Heart left ventricle (tissue), 16 donors: ENCODE data around the gene PKNOX2. TPM values are rescaled to one million over a fixed set of nuclear protein-coding genes. Genes with fewer than 3 reads are reported as not detected.

ENCODE experiments used
- ATAC-seq, 4 donors: fragments of 200-7000 bp; cut with Tn5 transposase; one replicate each; pipeline ENCODE4 v1.9.1; 2020 to 2022; ENCODE audit warnings: moderate library complexity in 4 of 4, mild to moderate bottlenecking in 3 of 4, moderate number of reproducible peaks in 1 of 4
- DNase-seq, 5 donors: peaks; one replicate each; pipeline ENCODE4 v3.0.0-alpha.2; 2020
- H3K27ac ChIP-seq, 12 donors: fragments of 200-600 bp; sonication (generic) in 4 of 12; one replicate each; pipeline versions ENCODE4 v1.5.0 to v1.8.0; 2016 to 2022; ENCODE audit warnings: mild to moderate bottlenecking in 2 of 12
- H3K27me3 ChIP-seq, 9 donors: fragments of 200-600 bp; sonication (generic) in 2 of 9; one replicate each; pipeline versions ENCODE4 v1.5.1 to v1.8.0; 2016 to 2022; ENCODE audit warnings: mild to moderate bottlenecking in 3 of 9
- H3K36me3 ChIP-seq, 9 donors: fragments of 200-600 bp; sonication (generic) in 2 of 9; one replicate each; pipeline versions ENCODE4 v1.5.0 to v1.8.0; 2018 to 2022; ENCODE audit warnings: mild to moderate bottlenecking in 2 of 9
- H3K4me1 ChIP-seq, 12 donors: fragments of 200-600 bp; sonication (generic) in 4 of 12; one replicate each; pipeline versions ENCODE4 v1.5.0 to v1.8.0; 2016 to 2022; ENCODE audit warnings: mild to moderate bottlenecking in 3 of 12
- H3K4me3 ChIP-seq, 12 donors: fragments of 200-600 bp; sonication (generic) in 4 of 12; one replicate each; pipeline versions ENCODE4 v1.5.0 to v1.8.0; 2017 to 2022; ENCODE audit warnings: mild to moderate bottlenecking in 9 of 12, moderate library complexity in 4 of 12
- H3K9me3 ChIP-seq, 12 donors: fragments of 200-600 bp; sonication (generic) in 4 of 12; one replicate each; pipeline versions ENCODE4 v1.5.0 to v1.8.0; 2016 to 2022; ENCODE audit warnings: mild to moderate bottlenecking in 1 of 12
- CTCF ChIP-seq, 12 donors: fragments of 200-600 bp; sonication (generic) in 4 of 12; IDR thresholded peaks; one replicate each; pipeline versions ENCODE4 v1.5.0 to v1.8.0; 2018 to 2022; ENCODE audit warnings: antibody characterized with exemption in 12 of 12, mild to moderate bottlenecking in 5 of 12
- POLR2A ChIP-seq, 2 donors: fragments of 450-650 bp; IDR thresholded peaks; one replicate each; pipeline ENCODE4 v1.6.1; 2017; ENCODE audit warnings: antibody characterized with exemption in 2 of 2, mild to moderate bottlenecking in 2 of 2, moderate library complexity in 2 of 2
- WGBS, 4 donors: extraction: QIAGEN DNeasy Blood & Tissue Kit in 2 of 4; methylation state at CpG; one replicate each; pipeline versions ENCODE4 v1.1.5 to v1.1.7; 2013 to 2018; 5-methylcytosine and 5-hydroxymethylcytosine counted together
- intact Hi-C, 10 donors: fragments of 100-400 bp; cut with DNase I; formaldehyde crosslinking; loops; one replicate each; pipeline versions ENCODE4 v1.11.1 to v1.14.2; 2022
- polyA plus RNA-seq, 2 donors: library from polyadenylated mRNA; stranded (reverse); fragments of 200-250 nt; gene quantifications; one replicate each; pipeline ENCODE4 v1.2.3, GENCODE V29; 2013
- total RNA-seq, 9 donors: library from RNA; depleted of rRNA in 2 of 9; stranded (reverse); fragments of >200 nt in 2 of 9; fragmentation: NEBNext Ultra II Directional in 3 of 9; extraction: Animal tissue kit (Norgen Biotek cat#: 25700) in 3 of 9; gene quantifications; one replicate each; pipeline versions ENCODE4 v1.1.0 to v1.2.4, GENCODE V29; 2016 to 2023
- donor health status: ischemic (EF 13 %, LVEDD 7.1; RV severe dilation, severe dysfunction).
- donor health status: healthy with polysubstance abuse.
- donor health status: DM: no; HTN: yes; CAD: no.
- donor health status: DM: no; HTN: no; CAD: no.
- donor health status: ischemic (EF 25% LVEDD 6.9; RV normal size, moderate dysfunction).
- donor health status: ischemic (EF 25% LVEDD 5.7; RV mildly dilated, moderate dysfunction).
- donor health status: healthy.
- donor health status: DM: yes; HTN: yes; CAD: no.
- donor health status: ischemic (EF 35%, LVEDD 5.7; RV mildly dilated, moderate dysfunction).
- donor health status: nonischemic (EF 11% LVEDD 7.7; RV severe dilation, severe dysfunction).
- donor health status: DM: yes; HTN: yes; CAD: no.
- donor health status: PGD.
- donor health status: ischemic (EF 29% LVEDD 5.4; RV normal size, mild dysfunction).
- donor health status: nonischemic (EF 23%, LVEDD 6.1; RV moderate dilation, normal function).

PKNOX2 gene
- total and polyA plus RNA-seq, 11 donors: 3.1 to 9.4 (median 4.5) TPM

- no peaks in the 10 kb centered on the region for H3K36me3 ChIP-seq
- H3K27ac ChIP-seq: no peak overlapping the region
- 91 to 99% (median 91%) methylated on average over 3 of the region's 3 CpGs for WGBS, 4 donors
- DNase-seq (no peak), ATAC-seq (no peak)
- no peaks in the 10 kb centered on the region for H3K9me3 ChIP-seq
- no peaks in the 10 kb centered on the region for H3K4me1 ChIP-seq
- intact Hi-C loops: no loop called here
- H3K4me3 ChIP-seq: no peak overlapping the region
- no peak for TF ChIP-seq CTCF (IDR thresholded peaks at IDR 0.05)
- no peak for TF ChIP-seq POLR2A (IDR thresholded peaks at IDR 0.05)
- H3K27me3 ChIP-seq: peaks cover 0 to 3% (median 0%) of the 10 kb centered on the region in 9 donors
Observed at GRCh38 chr11:125325196-125325595, 160.6 kb downstream of the PKNOX2 start.

- TF ChIP-seq POLR2A (IDR thresholded peaks at IDR 0.05) (no peak), CTCF (IDR thresholded peaks at IDR 0.05) (no peak)
- H3K27ac ChIP-seq: no peak overlapping the region
- intact Hi-C loops: no loop called here
- ATAC-seq (no peak), DNase-seq (no peak)
- H3K9me3 ChIP-seq: no peaks in the 10 kb centered on the region
- peaks cover 0 to 3% (median 0%) of the 10 kb centered on the region in 9 donors for H3K27me3 ChIP-seq
- no peaks in the 10 kb centered on the region for H3K4me1 ChIP-seq
- whole genome bisulfite sequencing, 4 donors: 93 to 99% (median 96%) methylated on average over 4 of the region's 4 CpGs
- no peaks in the 10 kb centered on the region for H3K36me3 ChIP-seq
- no peak overlapping the region for H3K4me3 ChIP-seq
Observed at GRCh38 chr11:125326126-125326525, 161.6 kb downstream of the PKNOX2 start.

- intact Hi-C loops: no loop called here
- Histone ChIP-seq H3K4me1 (no peaks in the 10 kb centered on the region), H3K27ac (no peak overlapping the region), H3K36me3 (no peaks in the 10 kb centered on the region), H3K9me3 (no peaks in the 10 kb centered on the region), H3K27me3 (peaks cover 0 to 3% (median 0%) of the 10 kb centered on the region in 9 donors), H3K4me3 (no peak overlapping the region)
- TF ChIP-seq CTCF (IDR thresholded peaks at IDR 0.05): no peak
- TF ChIP-seq POLR2A (IDR thresholded peaks at IDR 0.05): no peak
- WGBS, 4 donors: 65 to 74% (median 69%) methylated on average over 7 of the region's 7 CpGs
- no peak for ATAC-seq
- no peak for DNase-seq
Observed at GRCh38 chr11:125327518-125328224, 163.1 kb downstream of the PKNOX2 start.

- Histone ChIP-seq H3K36me3 (no peaks in the 10 kb centered on the region), H3K4me1 (no peaks in the 10 kb centered on the region), H3K27me3 (peaks cover 0 to 2% (median 0%) of the 10 kb centered on the region in 9 donors), H3K4me3 (no peak overlapping the region), H3K9me3 (no peaks in the 10 kb centered on the region), H3K27ac (no peak overlapping the region)
- TF ChIP-seq POLR2A (IDR thresholded peaks at IDR 0.05): no peak
- no peak for ATAC-seq
- DNase-seq: no peak
- 97 to 100% (median 98%) methylated on average over 1 of the region's 1 CpG for whole genome bisulfite sequencing, 4 donors
- intact Hi-C loops: no loop called here
Observed at GRCh38 chr11:125328225-125328580, 163.7 kb downstream of the PKNOX2 start.

GRCh38 chr11:125329786-125330185, 165.2 kb downstream of the PKNOX2 start:
- Histone ChIP-seq H3K4me3 (no peak overlapping the region), H3K27ac (no peak overlapping the region), H3K9me3 (no peaks in the 10 kb centered on the region), H3K36me3 (no peaks in the 10 kb centered on the region), H3K27me3 (no peaks in the 10 kb centered on the region), H3K4me1 (peaks cover 0 to 2% (median 0%) of the 10 kb centered on the region in 12 donors)
- no peak for TF ChIP-seq POLR2A (IDR thresholded peaks at IDR 0.05)
- TF ChIP-seq CTCF (IDR thresholded peaks at IDR 0.05): no peak
- intact Hi-C loops: loop anchor here in 1 of 10 donors (10.0 kb wide), 1 partner anchor 45 kb away; no protein-coding TSS in a partner anchor
- no peak for DNase-seq
- WGBS, 4 donors: 57 to 72% (median 61%) methylated on average over 9 of the region's 9 CpGs
- ATAC-seq: no peak
